ENCODE data around the gene C17orf107.

The C17orf107 gene

DNA sequence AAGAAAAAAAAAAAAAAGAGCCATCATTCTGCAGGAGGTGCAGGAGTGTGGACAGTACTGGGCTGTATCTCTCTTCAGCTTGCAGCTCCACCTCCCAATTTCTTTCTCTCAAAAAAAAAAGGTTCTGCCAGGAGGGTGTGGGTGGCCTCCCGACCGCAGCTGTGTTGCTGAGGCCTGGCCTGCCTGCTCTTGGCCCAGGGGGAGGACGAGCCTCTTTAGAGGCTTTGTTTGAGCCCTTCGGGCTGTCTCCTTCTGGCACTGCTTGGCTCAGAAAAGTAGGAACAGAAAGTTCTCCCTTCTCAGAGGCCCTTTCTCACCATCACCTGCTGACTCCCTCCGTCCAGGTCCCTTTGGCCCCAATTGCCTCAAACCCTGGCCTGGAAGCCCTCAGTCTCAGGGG lies 22.2 kb upstream of the C17orf107 start:
- no peak for DNase-seq

DNA sequence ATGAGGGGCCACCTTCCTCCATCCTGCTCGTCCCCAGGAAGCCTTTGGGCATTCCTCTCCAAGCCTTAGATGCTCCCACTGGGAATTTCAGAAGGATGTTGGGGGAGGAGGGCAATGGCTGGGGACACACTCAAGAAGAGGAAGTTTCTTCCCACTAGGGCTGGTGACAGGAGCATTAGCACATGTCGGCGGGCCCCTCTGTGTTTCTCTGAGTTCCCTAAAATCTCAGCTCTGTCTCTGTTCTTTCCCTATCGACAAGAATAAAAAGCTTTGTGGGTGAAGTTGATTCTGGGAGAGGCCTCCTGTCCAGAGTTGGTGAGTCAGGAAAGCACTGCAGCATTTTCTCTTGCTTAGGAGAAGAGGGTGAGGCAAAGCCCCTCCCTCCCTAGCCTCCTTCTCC lies 19.7 kb upstream of the C17orf107 start:
- no peak for DNase-seq

DNA sequence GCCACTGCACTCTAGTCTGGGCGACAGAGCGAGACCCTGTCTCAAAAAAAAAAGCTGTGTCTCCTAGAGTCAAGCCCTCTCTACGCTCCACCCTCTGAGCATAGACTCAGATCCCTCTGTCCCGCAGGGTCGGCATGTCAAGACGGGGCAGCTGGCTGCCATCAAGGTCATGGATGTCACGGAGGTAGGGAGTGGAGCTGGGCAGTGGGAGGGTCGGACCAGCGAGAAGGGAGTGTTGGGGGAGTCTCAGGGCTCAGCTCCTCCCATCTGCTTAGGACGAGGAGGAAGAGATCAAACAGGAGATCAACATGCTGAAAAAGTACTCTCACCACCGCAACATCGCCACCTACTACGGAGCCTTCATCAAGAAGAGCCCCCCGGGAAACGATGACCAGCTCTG lies 18.5 kb upstream of the C17orf107 start:
- no peak for DNase-seq

DNA sequence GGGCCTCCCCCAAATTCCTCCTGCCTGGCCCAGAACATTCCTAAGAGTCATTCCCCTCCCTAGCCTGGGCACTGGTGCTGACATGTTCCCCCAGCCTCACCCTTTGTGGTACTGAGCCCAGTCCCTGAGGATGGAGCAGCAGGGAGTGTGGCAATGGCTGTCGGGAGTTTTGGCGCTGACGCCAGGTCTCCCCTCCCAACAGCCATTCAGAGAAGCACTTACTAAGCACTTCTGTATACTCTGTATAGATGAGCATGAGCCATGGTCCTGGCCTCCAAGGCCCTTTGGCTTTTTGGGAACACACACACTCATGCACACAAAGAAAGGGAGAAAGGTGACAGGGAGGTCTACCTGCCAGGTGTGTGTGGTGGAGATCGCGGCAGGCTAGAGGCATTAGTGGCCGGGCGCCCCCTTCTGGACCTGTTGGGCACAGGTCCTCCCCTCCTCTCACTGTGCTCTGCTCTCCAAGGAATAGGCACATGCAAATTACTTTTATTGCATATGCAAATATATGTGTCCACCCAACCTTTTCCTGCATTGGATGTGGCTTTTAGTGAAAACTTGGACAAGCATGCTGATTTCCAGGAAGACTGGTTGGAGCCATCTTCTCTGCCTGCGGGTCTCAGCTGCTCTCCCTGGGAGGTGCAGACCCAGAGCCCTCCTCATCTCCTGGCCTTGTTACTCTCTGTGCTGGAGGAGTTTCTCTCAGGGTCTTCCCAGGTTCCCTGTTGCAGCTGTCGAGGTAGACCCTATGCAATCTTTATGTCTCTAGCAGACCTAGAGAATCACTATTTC lies 17.4 kb upstream of the C17orf107 start:
- DNase-seq: peak; percentile 34

DNA sequence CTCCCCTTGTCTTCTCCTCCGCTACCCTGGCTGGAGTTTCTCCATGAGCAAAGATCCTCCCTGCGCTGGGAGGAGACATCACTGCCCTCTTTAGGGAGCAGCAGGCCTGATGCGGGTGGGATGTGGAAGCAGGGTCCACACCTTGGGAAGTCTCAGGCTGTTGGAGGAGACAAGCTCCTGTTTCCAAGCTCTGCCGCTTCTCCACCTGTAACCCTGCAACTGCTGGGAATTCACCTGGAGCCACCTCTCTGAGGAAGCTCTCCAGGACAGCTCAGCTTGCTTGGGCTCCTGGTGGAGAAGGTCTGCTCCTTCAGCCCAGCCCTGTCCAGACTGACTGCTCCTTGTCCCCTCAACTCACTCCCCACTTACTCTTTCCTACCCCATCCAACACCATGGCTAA lies 14.8 kb upstream of the C17orf107 start:
- no peak for DNase-seq

DNA sequence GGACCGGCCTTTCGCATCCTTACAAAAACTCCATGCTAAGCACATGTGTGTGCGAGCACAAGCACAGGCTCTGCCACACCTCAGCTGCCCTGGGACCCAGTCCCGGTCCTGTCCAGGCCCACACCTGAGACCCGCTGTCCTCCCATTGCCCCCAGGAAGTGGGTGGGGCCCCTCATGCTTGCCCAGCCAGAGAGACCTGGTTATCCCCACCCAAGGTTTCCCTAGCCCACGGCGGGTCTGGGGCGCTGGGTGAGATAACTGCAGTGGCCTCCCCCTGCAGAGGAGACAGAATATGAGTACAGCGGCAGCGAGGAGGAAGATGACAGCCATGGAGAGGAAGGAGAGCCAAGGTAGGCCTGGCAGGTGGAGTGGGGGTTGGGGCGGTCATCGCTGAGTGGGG lies 12.5 kb upstream of the C17orf107 start:
- no peak for DNase-seq

DNA sequence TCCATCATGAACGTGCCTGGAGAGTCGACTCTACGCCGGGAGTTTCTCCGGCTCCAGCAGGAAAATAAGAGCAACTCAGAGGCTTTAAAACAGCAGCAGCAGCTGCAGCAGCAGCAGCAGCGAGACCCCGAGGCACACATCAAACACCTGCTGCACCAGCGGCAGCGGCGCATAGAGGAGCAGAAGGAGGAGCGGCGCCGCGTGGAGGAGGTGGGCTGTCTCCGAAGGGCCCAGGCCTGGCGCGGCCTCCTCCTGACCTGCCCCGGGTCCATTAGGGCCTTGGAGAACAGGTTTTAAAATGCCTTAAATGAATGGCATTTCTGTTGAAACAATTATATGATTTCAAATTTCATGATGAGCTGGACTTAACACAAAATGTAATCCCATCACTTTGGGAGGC lies 11.8 kb upstream of the C17orf107 start:
- no peak for DNase-seq

DNA sequence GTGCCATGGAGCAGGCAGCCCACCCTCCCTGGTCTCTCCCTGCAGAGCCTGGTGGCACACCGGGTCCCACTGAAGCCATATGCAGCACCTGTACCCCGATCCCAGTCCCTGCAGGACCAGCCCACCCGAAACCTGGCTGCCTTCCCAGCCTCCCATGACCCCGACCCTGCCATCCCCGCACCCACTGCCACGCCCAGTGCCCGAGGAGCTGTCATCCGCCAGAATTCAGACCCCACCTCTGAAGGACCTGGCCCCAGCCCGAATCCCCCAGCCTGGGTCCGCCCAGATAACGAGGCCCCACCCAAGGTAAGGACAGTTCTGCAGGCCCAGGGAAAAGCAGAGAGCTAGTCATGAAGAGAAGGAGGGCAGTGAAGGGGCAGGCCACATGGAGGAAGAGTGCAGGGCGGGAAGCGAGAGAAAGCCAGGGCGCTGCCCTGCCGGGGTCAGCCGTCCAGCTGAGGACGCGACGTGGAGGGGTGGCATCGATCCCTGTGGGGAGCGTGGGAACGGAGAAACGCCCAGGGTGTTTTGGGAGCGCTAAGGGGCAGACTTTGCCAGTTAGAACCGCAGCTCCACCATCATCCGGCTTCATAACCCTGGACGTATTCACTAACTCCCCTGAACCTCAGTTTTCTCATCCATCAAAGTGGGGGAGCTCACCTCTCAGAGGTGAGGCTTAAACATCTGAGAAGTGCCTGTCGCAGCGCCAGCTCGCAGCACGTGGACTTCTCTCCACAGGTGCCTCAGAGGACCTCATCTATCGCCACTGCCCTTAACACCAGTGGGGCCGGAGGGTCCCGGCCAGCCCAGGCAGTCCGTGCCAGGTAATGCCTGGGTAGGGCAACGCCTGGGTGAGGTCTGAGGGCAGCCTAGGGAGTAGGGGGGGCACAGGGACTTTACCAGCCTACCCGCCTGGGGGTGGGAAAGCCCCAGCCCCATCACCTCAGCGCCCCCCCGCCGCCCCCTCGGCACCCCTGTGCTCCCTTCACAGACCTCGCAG lies 7.6 kb upstream of the C17orf107 start:
- DNase-seq: no peak

DNA sequence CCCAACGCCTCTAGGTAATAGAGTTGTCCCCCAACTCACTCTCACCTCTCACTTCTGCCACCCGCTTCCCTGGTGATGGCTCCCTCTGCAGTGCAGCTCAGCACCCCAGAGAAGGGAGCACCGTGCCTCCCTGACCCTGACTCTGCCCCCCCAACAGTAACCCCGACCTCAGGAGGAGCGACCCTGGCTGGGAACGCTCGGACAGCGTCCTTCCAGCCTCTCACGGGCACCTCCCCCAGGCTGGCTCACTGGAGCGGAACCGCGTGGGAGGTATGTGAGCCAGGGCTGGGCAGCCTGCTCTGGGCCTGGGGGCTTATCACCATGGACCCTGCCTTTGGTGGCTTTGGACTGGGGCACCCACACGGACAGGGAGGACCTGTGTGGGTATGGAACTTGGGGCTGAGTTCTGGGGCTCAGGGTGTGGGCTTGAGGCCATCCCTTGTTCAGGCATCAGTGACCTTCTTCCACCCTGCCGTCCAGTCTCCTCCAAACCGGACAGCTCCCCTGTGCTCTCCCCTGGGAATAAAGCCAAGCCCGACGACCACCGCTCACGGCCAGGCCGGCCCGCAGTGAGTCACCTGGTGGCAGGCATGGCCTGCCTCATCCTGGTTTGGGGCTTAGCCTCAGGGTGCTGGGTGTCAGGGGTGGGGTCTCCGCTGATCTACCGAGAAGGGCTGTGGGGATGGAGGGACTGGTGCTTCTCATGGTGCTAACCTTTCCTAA lies 6.7 kb upstream of the C17orf107 start:
- DNase-seq: no peak

DNA sequence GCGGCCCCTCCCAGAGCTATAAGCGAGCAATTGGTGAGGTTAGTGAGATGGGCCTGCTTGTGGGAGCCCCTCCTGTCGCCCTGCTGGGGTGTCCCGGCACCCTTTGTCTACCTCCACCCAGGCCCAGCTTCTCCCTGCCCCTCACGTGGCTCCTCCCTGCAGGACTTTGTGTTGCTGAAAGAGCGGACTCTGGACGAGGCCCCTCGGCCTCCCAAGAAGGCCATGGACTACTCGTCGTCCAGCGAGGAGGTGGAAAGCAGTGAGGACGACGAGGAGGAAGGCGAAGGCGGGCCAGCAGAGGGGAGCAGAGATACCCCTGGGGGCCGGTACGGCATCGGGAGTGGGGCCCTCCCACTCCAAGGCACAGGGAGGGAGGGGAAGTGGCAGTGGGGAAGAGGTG lies 6.1 kb upstream of the C17orf107 start:
- no peak for DNase-seq

DNA sequence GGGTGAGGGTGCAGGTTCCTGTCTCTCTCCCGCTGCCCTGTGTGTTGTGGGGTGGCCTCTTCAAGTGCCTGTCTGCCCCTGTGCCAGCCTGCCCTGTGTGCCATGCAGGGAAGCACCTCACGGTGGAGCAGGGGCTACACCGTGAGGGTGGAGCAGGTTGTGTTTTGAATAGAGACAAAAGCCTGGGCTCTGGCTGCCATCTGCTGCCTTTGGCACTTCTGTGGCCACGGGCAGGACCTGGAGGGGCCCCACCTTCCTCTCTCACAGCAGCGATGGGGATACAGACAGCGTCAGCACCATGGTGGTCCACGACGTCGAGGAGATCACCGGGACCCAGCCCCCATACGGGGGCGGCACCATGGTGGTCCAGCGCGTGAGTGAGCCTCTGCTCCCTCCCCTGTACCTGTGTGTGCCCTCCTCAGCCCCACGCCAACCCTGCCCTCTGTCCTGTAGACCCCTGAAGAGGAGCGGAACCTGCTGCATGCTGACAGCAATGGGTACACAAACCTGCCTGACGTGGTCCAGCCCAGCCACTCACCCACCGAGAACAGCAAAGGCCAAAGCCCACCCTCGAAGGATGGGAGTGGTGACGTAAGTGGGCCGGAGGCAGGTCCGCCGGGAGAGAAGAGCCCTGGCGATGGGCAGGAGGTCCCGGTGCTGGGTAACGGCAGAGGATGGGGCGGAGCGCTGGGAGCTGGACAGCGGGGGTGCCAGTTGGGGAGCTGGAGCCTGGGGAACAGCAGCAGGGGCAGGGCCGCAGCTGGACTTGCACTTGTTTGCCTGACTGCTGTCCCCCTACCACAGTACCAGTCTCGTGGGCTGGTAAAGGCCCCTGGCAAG lies 5.4 kb upstream of the C17orf107 start:
- DNase-seq: no peak

DNA sequence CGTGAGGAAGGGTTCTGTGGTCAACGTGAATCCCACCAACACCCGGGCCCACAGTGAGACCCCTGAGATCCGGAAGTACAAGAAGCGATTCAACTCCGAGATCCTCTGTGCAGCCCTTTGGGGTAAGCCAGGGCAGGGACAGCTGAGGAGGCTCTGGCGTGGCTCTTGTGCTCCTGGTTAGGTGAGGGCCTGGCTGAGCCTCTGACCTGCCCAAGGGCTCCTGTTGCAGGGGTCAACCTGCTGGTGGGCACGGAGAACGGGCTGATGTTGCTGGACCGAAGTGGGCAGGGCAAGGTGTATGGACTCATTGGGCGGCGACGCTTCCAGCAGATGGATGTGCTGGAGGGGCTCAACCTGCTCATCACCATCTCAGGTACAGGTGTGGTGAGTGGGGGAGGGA lies 4.2 kb upstream of the C17orf107 start:
- no peak for DNase-seq

DNA sequence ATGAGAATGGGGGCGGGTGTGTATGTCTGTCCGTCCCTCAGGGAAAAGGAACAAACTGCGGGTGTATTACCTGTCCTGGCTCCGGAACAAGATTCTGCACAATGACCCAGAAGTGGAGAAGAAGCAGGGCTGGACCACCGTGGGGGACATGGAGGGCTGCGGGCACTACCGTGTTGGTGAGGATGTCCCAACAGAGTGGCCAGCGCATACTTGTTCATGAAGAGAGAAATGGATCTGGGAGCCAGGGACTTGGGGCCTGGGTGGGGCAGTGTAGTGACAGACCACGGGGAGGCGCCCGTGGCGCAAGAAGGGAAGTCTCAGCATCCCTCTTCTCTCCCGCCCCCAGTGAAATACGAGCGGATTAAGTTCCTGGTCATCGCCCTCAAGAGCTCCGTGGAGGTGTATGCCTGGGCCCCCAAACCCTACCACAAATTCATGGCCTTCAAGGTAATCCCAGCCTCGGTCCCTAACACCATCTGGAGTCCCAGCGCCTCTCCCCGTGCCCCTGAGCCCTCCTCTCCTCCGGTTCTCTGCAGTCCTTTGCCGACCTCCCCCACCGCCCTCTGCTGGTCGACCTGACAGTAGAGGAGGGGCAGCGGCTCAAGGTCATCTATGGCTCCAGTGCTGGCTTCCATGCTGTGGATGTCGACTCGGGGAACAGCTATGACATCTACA lies 3.5 kb upstream of the C17orf107 start:
- DNase-seq: no peak

DNA sequence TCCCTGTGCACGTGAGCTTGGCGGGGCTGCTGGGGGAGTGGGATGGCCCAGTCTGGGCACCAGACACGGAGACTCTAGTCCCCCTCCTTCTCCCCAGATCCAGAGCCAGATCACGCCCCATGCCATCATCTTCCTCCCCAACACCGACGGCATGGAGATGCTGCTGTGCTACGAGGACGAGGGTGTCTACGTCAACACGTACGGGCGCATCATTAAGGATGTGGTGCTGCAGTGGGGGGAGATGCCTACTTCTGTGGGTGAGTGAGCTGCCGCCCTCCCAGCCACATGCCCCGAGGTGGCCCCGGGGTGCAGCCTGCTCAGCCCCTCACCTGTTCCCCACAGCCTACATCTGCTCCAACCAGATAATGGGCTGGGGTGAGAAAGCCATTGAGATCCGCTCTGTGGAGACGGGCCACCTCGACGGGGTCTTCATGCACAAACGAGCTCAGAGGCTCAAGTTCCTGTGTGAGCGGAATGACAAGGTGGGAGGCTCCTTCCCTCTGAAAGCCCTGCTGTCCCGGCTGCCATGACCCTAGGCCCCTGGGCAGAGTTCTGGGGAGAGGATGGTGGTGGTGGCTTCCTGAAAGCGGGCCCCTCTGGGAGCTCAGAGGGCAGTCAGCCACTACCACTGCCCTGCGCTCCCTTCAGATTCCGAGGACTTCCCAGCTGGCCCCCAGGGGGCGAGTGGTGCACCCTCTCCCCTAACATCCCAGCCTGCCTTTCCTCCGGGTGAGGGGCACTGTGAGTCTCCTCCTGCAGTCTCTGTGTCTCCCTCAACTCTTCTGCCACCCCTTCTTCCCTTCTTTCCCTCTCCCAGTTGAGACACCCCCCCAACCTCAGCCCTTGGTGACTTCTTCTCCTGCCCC lies 2.8 kb upstream of the C17orf107 start:
- no peak for DNase-seq

DNA sequence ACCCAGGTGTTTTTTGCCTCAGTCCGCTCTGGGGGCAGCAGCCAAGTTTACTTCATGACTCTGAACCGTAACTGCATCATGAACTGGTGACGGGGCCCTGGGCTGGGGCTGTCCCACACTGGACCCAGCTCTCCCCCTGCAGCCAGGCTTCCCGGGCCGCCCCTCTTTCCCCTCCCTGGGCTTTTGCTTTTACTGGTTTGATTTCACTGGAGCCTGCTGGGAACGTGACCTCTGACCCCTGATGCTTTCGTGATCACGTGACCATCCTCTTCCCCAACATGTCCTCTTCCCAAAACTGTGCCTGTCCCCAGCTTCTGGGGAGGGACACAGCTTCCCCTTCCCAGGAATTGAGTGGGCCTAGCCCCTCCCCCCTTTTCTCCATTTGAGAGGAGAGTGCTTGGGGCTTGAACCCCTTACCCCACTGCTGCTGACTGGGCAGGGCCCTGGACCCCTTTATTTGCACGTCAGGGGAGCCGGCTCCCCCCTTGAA lies 2.1 kb upstream of the C17orf107 start:
- no peak for DNase-seq

DNA sequence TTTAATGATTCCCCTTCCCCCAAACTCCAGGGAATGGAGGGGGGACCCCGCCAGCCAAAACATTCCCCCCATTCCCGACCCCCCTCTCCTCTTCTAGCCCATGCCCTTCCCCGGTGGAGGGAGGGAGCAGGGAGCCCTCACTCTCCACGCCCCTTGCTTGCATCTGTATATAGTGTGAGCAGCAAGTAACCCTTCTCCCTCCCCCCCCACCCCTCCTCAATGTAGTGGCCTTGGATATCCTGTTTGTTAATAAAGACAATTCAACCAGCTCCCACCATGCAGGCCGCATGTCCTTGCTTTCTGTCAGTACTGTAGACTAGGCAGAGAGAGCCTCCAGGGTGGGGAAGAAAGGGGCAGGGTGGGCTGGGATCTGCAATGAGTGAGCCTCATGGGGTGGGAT lies 1.6 kb upstream of the C17orf107 start:
- DNase-seq: no peak

DNA sequence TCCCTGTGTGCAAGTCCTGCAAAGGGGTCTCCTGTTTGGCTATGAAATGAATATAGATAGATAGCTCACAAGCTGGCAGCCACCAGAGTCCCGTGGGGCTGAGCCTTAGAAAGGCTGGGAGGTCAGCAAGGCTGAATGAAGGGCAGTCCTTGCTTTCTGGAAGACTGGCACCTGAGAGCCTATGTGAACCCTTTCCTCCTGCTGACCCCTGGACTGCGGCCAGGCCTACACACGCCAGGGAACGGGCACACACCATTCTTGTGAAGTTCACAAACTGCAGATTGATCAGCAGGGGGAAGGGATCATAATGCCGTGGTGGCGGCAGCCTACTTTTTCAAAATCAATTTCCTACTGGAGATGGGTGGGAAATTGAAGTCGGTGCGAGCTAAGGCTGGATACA lies 985 bp upstream of the C17orf107 start:
- no peak for DNase-seq

DNA sequence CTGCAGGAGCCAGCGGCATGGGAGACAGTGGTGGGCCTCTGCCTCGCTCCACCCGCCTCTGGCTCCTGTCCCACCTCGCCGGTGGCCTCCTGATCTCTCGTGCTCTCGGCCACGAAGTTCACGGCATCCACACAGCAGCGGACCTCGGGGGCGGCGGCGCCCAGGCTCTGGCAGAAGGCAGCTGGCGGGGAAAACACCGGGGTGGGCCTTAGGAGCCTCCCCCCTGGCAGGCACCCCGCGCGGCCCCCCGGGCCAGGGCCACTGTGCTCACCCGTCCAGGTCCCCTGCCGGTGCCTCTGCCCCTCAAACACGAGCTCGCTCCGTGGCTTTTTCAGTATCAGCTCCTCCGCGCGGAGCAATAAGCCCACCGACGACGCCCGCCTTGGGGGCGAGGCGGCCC lies 409 bp upstream of the C17orf107 start:
- no peak for DNase-seq

DNA sequence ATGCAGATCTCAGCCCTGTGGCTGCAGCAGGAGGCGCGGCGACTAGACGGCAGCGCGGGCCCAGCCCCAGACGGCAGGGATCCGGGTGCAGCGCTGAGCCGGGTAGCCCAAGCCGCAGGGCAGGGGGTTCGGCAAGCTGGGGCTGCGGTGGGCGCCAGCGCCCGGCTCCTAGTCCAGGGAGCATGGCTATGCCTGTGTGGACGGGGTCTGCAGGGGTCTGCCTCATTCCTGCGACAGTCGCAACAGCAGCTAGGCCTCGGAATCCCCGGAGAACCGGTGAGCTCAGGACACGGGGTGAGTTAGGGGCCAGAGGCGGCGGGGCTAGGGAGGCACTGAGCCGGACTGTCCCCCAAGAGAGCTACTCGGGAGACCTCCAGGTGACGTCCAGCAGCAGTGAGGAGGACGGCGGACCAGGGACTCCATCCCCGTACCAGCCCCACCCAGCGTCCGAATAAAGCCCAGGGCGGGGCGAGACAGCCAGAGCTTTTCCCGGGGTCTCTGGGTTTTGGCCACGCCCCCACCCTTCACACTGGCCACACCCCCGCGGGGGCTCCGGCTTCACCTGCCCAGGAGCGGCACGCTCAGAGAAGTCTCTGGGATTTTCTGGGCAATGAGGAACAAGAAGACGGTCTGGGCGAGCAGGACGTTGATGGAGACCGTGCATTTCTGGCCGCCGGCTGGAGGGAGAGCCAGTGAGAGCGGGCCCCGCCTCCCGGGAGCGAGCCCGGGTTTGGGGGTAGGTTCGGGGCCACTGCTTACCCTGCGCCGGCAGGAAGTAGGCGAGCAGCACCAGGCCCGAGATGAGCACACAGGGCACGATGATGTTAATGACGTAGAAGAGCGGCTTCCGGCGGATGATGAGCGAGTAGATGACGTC lies 1.1 kb downstream of the C17orf107 start:
- no peak for DNase-seq
